ENCODE measurements around the gene MECP2. TPM values are rescaled to one million over a fixed set of nuclear protein-coding genes. Genes with fewer than 3 reads are reported as not detected.

The MECP2 gene
- total RNA-seq, 4 donors from 2014 or later, result 19.7 to 76.0 (median 33.9) TPM

- H3K27ac ChIP-seq, result no peak overlapping the region
- 77% methylated on average over 3 of the region's 3 CpGs for WGBS
- H3K36me3 ChIP-seq, result no peaks in the 10 kb centered on the region
- H3K9me3 ChIP-seq, result no peaks in the 10 kb centered on the region
- H3K27me3 ChIP-seq, result no peaks in the 10 kb centered on the region
- H3K4me3 ChIP-seq, result no peak overlapping the region
- no peak for DNase-seq (ENCODE audit: low spot score in 2 of 2)
- no peaks in the 10 kb centered on the region for H3K4me1 ChIP-seq
- TF ChIP-seq EP300 (IDR thresholded peaks at IDR 0.05) (no peak), POLR2AphosphoS5 (IDR thresholded peaks at IDR 0.05) (no peak), POLR2A (IDR thresholded peaks at IDR 0.05) (no peak), CTCF (IDR thresholded peaks at IDR 0.05) (no peak)
Observed at GRCh38 chrX:154120567-154120966, 23.1 kb upstream of the MECP2 start.

GRCh38 chrX:154117566-154117965, 20.0 kb upstream of the MECP2 start:
- Histone ChIP-seq H3K36me3 (no peaks in the 10 kb centered on the region), H3K9me3 (no peaks in the 10 kb centered on the region), H3K27ac (no peak overlapping the region), H3K4me1 (no peaks in the 10 kb centered on the region), H3K4me3 (no peak overlapping the region), H3K27me3 (no peaks in the 10 kb centered on the region)
- TF ChIP-seq POLR2A (IDR thresholded peaks at IDR 0.05), result no peak
- TF ChIP-seq CTCF (IDR thresholded peaks at IDR 0.05), result no peak
- no peak for TF ChIP-seq EP300 (IDR thresholded peaks at IDR 0.05)
- TF ChIP-seq POLR2AphosphoS5 (IDR thresholded peaks at IDR 0.05), result no peak
- no peak for DNase-seq (ENCODE audit: low spot score in 2 of 2)
- WGBS, result 71% methylated on average over 6 of the region's 6 CpGs

DNA sequence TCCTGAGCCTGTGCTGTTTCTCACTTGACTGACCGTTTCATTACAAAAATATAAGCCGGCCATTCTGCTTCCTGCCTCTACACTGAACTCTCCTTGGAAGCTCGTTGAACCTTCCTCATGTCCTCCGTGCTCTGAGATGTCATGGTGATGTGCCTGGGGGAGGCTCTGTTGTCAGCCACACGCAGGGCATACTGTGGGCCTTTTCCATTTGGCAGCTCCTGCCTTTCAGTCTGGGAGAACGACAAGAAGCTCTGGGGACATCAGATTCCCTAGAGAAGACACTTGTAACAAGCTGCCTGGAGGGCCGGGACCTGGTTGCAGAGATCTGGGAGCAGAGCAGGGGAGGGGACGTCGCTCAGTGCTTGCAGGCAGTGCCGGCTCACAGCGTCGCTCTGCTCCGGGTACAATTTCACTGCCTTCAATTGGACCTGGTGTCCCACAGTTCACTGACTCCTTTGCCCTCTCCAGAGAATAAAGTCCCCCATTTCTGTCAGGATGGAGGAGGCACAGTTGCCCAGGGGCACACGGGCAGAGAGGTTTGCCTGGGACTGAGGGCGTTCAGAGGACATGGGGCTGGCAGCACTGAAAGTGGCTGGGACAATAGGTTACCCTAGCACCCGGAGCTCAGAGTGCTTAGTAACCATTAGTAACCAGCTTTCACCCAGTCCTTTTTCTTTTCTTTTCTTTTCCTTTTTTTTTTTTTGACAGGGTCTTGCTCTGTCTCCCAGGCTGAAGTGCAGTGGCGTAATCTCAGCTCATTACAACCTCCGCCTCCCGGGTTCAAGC, 19.1 kb upstream of the MECP2 start:
- Histone ChIP-seq H3K4me3 (no peak overlapping the region), H3K27ac (no peak overlapping the region), H3K36me3 (no peaks in the 10 kb centered on the region), H3K27me3 (no peaks in the 10 kb centered on the region), H3K4me1 (no peaks in the 10 kb centered on the region), H3K9me3 (no peaks in the 10 kb centered on the region)
- DNase-seq (ENCODE audit: low spot score in 2 of 2), result no peak
- TF ChIP-seq CTCF (IDR thresholded peaks at IDR 0.05) (no peak), POLR2A (IDR thresholded peaks at IDR 0.05) (no peak), EP300 (IDR thresholded peaks at IDR 0.05) (no peak), POLR2AphosphoS5 (IDR thresholded peaks at IDR 0.05) (no peak)
- WGBS, result 72% methylated on average over 10 of the region's 19 CpGs

DNA sequence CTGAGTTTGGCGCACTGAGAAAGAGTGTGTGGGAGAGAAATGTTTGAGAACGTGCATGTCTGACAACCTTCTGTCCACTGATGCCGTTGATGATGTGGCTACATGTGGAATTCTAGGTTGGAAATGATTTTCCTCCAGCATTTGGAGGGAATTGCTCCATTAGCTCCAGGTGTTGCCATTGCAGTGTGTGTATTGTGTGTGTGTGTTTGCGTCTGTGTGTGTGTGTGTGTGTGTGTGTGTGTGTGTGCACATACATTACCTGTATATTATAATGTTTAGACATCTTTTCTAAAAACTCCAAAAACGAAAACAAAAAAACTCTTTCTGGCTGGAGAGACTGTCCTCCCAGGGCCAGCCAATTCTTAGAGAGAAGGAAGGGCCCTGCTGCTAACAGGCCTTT, 18.2 kb upstream of the MECP2 start:
- H3K4me1 ChIP-seq, result no peaks in the 10 kb centered on the region
- no peak for TF ChIP-seq EP300 (IDR thresholded peaks at IDR 0.05)
- no peak overlapping the region for H3K4me3 ChIP-seq
- H3K9me3 ChIP-seq, result no peaks in the 10 kb centered on the region
- DNase-seq (ENCODE audit: low spot score in 2 of 2), result no peak
- H3K36me3 ChIP-seq, result no peaks in the 10 kb centered on the region
- 79% methylated on average over 4 of the region's 5 CpGs for WGBS
- no peak overlapping the region for H3K27ac ChIP-seq
- no peaks in the 10 kb centered on the region for H3K27me3 ChIP-seq

DNA sequence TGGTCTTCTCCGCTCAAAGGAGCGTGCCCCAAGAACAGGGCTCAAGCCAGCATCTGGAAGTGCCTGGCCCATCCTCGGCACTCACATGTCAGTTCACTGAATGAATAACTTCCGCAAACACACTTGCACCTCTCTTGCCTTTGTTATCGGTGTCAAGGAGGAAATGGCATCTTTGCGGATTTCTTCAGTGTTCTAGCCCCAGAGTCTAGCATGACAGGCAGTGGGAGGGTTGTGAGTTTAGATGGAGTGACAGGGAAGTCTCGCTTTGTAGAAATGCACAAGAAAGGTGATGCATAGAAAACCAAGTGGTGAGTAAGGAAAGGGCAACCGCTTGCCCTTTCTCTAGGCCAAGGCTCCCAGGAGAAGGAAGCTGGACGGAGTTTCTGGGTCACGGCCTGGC, 17.6 kb upstream of the MECP2 start:
- WGBS, result 86% methylated on average over 9 of the region's 10 CpGs
- TF ChIP-seq POLR2AphosphoS5 (IDR thresholded peaks at IDR 0.05) (no peak), EP300 (IDR thresholded peaks at IDR 0.05) (no peak), POLR2A (IDR thresholded peaks at IDR 0.05) (no peak), CTCF (IDR thresholded peaks at IDR 0.05) (no peak)
- H3K4me1 ChIP-seq, result no peaks in the 10 kb centered on the region
- no peak overlapping the region for H3K4me3 ChIP-seq
- no peaks in the 10 kb centered on the region for H3K36me3 ChIP-seq
- no peaks in the 10 kb centered on the region for H3K27me3 ChIP-seq
- no peak overlapping the region for H3K27ac ChIP-seq
- H3K9me3 ChIP-seq, result no peaks in the 10 kb centered on the region
- no peak for DNase-seq (ENCODE audit: low spot score in 2 of 2)

Measured in suprapubic skin (tissue), 4 donors.